Measurements from ENCODE around the gene TAS1R3. TPM values are rescaled to one million over a fixed set of nuclear protein-coding genes. Genes with fewer than 3 reads are reported as not detected.

The TAS1R3 gene
- total RNA-seq, 1 experiment from 2014 or later, result 0.22 TPM

DNA sequence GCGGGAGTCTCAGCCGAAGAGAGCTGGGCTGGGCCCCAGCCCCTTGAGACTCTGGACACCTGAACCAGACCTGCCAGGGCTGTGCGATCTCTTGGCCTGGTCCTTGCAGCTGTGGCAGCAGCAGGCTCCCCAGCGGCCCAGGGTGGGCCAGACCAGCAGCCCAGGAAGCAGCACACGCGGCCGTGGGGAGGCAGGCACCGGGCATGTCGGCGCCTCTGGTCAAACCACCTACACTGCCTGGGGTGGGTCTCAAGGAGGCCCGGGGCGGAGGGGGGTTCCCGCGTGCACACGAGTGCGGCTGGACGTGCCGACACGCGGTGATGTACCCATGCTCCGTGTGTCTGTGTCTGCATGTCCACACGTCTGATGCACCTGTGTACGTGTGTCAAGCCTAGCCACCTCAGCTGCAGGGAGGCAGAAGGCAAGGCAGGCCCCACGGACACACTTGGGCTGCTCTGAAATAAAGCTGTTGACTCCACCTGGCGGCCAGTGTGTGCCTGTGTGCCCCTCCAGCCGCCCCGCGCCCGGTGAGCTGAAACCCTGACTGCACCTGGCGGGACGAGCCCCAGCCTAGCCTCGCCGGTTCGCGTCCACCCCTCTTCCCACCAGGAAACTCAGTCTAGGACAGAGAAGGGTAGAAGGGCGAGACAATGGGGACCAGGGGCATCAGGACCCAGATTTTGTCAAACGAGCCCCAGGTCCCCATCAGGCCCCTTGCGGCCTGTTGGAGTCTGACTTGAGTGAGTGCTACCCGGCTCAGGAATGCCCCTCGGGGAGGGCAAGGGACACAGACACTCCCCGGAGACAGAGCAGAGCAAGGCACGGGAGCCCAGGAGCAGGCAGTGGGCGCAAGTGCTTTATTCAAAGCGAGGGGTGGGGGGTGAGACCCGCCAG lies 39.3 kb upstream of the TAS1R3 start (continued):
- TF ChIP-seq, protein P1, sequence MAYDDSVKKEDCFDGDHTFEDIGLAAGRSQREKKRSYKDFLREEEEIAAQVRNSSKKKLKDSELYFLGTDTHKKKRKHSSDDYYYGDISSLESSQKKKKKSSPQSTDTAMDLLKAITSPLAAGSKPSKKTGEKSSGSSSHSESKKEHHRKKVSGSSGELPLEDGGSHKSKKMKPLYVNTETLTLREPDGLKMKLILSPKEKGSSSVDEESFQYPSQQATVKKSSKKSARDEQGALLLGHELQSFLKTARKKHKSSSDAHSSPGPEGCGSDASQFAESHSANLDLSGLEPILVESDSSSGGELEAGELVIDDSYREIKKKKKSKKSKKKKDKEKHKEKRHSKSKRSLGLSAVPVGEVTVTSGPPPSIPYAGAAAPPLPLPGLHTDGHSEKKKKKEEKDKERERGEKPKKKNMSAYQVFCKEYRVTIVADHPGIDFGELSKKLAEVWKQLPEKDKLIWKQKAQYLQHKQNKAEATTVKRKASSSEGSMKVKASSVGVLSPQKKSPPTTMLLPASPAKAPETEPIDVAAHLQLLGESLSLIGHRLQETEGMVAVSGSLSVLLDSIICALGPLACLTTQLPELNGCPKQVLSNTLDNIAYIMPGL (CRISPR knock-in tag; IDR thresholded peaks at IDR 0.05), result 0 out of 2 replicates have a peak, but pooled peaks have one; percentile 40
- TF ChIP-seq, protein P2, sequence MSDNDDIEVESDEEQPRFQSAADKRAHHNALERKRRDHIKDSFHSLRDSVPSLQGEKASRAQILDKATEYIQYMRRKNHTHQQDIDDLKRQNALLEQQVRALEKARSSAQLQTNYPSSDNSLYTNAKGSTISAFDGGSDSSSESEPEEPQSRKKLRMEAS (CRISPR knock-in tag; IDR thresholded peaks at IDR 0.05), result 0 out of 2 replicates have a peak, but pooled peaks have one; percentile 30
- no peak for TF ChIP-seq ZNF671 (CRISPR knock-in tag; IDR thresholded peaks at IDR 0.05)
- no peak for TF ChIP-seq IRF2 (CRISPR knock-in tag; IDR thresholded peaks at IDR 0.05; ENCODE audit: borderline replicate concordance, low read depth)
- no peak for TF ChIP-seq CBFB (CRISPR knock-in tag; IDR thresholded peaks at IDR 0.05; ENCODE audit: low read depth)
- no peak for TF ChIP-seq ZNF423 (CRISPR knock-in tag; IDR thresholded peaks at IDR 0.05)
- no peak for TF ChIP-seq ESRRA (CRISPR knock-in tag; IDR thresholded peaks at IDR 0.05; ENCODE audit: borderline replicate concordance)
- TF ChIP-seq FOXK1 (CRISPR knock-in tag; IDR thresholded peaks at IDR 0.05), result 0 out of 2 replicates have a peak, but pooled peaks have one; percentile 5

DNA sequence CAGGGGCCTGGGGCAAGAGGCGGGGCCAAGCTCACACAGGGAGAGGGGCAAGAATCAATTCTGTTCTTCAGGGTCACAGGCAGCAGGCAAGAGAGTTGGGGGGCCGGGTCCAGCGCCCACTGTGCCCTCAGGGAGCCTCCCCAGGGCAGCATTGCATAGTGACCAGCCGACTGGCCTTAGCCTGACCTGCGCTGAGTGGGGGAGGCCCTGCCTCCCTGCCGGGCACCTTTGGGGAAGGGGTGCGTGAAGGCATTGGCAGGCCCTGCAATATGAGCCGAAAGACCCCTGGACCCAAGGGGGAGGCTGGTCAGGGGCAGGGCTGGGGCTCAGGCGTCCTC lies 38.7 kb upstream of the TAS1R3 start:
- ChIA-PET CTCF (interaction anchor here (0.6 to 4.3 kb wide), 57 partner anchors 9 to 326 kb away, joined by 3 to 81 read pairs (median 5); partner anchors contain the start of genes B3GALT6, C1QTNF12, C1orf159 and PLEKHN1), POLR2A (interaction anchor here (0.8 to 1.1 kb wide), 2 partner anchors 12 to 19 kb away, joined by 5 read pairs; partner anchors contain the start of gene UBE2J2)
- TF ChIP-seq, protein P3, sequence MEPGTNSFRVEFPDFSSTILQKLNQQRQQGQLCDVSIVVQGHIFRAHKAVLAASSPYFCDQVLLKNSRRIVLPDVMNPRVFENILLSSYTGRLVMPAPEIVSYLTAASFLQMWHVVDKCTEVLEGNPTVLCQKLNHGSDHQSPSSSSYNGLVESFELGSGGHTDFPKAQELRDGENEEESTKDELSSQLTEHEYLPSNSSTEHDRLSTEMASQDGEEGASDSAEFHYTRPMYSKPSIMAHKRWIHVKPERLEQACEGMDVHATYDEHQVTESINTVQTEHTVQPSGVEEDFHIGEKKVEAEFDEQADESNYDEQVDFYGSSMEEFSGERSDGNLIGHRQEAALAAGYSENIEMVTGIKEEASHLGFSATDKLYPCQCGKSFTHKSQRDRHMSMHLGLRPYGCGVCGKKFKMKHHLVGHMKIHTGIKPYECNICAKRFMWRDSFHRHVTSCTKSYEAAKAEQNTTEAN (CRISPR knock-in tag; IDR thresholded peaks at IDR 0.05), result no peak
- TF ChIP-seq, protein P4, sequence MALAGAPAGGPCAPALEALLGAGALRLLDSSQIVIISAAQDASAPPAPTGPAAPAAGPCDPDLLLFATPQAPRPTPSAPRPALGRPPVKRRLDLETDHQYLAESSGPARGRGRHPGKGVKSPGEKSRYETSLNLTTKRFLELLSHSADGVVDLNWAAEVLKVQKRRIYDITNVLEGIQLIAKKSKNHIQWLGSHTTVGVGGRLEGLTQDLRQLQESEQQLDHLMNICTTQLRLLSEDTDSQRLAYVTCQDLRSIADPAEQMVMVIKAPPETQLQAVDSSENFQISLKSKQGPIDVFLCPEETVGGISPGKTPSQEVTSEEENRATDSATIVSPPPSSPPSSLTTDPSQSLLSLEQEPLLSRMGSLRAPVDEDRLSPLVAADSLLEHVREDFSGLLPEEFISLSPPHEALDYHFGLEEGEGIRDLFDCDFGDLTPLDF (CRISPR knock-in tag; IDR thresholded peaks at IDR 0.05), result no peak
- TF ChIP-seq, protein P5, sequence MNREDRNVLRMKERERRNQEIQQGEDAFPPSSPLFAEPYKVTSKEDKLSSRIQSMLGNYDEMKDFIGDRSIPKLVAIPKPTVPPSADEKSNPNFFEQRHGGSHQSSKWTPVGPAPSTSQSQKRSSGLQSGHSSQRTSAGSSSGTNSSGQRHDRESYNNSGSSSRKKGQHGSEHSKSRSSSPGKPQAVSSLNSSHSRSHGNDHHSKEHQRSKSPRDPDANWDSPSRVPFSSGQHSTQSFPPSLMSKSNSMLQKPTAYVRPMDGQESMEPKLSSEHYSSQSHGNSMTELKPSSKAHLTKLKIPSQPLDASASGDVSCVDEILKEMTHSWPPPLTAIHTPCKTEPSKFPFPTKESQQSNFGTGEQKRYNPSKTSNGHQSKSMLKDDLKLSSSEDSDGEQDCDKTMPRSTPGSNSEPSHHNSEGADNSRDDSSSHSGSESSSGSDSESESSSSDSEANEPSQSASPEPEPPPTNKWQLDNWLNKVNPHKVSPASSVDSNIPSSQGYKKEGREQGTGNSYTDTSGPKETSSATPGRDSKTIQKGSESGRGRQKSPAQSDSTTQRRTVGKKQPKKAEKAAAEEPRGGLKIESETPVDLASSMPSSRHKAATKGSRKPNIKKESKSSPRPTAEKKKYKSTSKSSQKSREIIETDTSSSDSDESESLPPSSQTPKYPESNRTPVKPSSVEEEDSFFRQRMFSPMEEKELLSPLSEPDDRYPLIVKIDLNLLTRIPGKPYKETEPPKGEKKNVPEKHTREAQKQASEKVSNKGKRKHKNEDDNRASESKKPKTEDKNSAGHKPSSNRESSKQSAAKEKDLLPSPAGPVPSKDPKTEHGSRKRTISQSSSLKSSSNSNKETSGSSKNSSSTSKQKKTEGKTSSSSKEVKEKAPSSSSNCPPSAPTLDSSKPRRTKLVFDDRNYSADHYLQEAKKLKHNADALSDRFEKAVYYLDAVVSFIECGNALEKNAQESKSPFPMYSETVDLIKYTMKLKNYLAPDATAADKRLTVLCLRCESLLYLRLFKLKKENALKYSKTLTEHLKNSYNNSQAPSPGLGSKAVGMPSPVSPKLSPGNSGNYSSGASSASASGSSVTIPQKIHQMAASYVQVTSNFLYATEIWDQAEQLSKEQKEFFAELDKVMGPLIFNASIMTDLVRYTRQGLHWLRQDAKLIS (CRISPR knock-in tag; IDR thresholded peaks at IDR 0.05; ENCODE audit: borderline replicate concordance), result no peak
- TF ChIP-seq, protein P2 (CRISPR knock-in tag; IDR thresholded peaks at IDR 0.05), result no peak
- no peak for TF ChIP-seq SMAD4 (CRISPR knock-in tag; IDR thresholded peaks at IDR 0.05)
- TF ChIP-seq RORB (CRISPR knock-in tag; IDR thresholded peaks at IDR 0.05), result no peak
- no peak for TF ChIP-seq ESRRA (CRISPR knock-in tag; IDR thresholded peaks at IDR 0.05; ENCODE audit: borderline replicate concordance)
- TF ChIP-seq ZNF671 (CRISPR knock-in tag; IDR thresholded peaks at IDR 0.05), result no peak
- no peak for TF ChIP-seq PRRX2 (CRISPR knock-in tag; IDR thresholded peaks at IDR 0.05)
- TF ChIP-seq GABPB1 (CRISPR knock-in tag; IDR thresholded peaks at IDR 0.05), result no peak
- no peak for TF ChIP-seq ZNF423 (CRISPR knock-in tag; IDR thresholded peaks at IDR 0.05)
- Mint-ChIP-seq H3K36me3 (no peaks in the 10 kb centered on the region), H3K9me3 (no peaks in the 10 kb centered on the region), H3K4me3 (no peak overlapping the region), H3K4me1 (peaks cover 4% of the 10 kb centered on the region; the same call in 1 of the 2 replicates), H3K27me3 (ENCODE audit: low read depth) (no peaks in the 10 kb centered on the region), H3K27ac (no peak overlapping the region)
- DNase-seq (ENCODE audit: low spot score) (no peak), ATAC-seq (no peak)

Data from WTC11 (cell line).